Stimulated activated CD4-positive, alpha-beta T cell treated with anti-CD3 and anti-CD28 coated beads, TNF-alpha, amount 100 ng/mL, for 4 hours (primary cell): ENCODE data around the gene DNASE1L3.

Experiments
- DNase-seq, 3 experiments: peaks; one replicate each; pipeline ENCODE4 v3.0.0-alpha.2; 2020; ENCODE audit warnings: low read depth in 3 of 3

DNASE1L3 gene

DNA sequence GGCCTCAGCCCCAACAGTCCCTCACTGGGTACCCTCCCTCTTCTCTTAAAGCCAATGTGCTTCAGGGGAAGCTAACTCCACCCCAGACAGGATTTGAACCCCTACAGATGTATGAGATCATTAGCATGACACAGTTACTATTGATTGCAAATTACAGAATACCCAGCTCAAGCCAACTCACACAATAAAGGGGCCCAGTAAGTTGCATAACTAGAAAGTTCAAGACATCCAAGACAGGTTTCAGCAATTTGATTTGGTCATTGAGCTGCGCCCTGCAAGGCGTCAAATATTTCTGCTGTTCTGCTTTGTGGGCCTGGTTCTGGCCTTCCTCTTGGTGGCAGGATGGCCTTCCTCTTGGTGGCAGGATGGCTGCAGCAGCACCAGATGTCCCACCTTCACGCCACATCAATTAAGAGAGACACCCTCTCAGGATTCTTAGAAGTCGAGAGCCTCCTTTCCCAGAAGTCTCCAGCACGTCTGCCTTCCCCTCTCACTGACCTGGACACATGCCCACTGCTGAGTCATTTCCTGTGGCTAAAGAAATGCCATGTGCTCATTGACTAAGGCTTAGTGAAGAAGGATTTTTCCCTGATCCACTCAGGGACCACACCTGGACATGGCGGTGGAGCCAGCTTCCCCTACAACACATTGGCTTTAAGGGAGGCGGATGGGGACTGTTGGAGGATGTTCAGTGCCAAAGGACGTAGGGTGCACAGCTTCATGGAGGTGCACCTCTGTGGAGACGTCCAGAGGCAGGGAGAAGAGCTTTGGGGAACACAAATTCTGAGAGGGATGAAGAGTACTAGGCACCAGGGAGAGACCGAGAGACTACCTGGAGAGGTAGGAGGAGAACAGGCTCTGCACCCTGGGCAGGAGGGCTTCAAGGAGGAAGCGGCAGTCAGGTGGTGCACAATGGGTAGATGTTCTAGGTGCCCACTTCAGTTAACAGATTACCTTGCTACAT, 49.1 kb downstream of the DNASE1L3 start:
- DNase-seq = no peak

- no peak for DNase-seq
These were observed 50.4 kb downstream of the DNASE1L3 start for GRCh38 chr3:58160399-58160798.

DNA sequence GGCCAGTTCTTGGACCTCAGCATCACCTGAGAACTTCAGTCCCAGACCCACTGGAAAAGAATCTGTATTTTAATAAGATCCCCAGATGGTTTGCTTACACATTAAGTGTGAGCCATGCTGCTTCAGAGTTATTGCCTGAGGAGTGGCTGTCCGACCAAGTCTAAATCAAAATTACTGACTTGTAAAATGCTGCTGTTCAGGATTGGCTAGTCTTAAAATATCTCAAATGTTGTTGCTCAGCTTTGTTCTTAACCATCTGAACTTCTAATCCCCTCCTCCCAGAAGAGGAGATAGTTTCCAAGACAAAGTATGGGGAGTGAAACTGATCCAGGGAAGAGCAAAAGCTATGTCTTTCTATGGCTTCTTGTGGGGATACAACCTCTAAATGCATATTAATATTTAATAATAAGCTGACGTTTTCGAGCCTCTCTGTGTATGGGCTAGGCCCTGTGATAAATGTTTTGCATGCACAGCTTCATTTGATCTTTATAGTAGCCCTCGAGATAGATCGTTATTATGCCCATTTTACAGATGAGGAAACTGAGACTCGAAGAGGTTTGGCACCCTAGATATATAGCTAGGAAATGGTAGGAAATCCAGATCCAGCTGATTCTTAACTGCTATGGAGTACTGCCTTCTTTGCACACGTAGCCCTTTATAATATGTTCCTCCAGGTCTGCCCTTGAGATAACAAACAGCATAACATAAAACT, 52.2 kb downstream of the DNASE1L3 start:
- no peak for DNase-seq

DNA sequence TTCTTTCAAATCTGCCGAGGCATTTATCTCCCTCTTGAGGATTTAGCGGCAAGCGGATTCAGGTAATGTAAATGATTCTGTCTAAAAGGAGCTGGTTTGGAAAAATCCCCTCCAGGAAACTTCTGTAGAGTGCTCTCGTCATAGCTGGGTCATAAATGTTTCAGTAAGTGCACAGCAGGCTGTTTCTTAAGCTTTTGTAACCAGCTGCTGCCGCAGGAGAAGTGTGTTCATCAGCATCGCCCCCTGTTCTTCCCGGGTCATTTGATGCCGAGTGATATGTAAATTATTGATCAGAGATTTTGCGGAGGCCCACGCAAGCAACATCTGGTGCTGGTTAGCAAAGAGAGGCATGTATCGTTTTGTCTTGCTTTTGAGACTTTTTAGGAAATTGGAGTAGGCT, 53.1 kb downstream of the DNASE1L3 start:
- DNase-seq = no peak

DNA sequence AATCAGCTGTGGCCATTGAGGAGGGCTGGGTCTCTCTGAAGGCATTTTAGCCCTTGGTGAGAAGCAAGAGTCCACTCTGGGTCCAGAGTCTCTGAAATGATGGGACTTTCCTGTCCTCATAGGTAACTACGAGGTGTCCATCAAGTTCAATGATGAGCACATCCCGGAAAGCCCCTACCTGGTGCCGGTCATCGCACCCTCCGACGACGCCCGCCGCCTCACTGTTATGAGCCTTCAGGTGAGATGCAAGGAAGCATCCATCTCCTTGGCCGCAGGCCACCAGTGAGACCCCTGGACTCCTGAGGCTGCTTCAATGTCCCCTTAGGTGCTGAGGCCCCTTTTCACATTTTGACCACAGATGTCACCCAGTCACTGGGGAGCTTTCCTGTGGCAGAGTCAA, 54.9 kb downstream of the DNASE1L3 start:
- DNase-seq = no peak

DNA sequence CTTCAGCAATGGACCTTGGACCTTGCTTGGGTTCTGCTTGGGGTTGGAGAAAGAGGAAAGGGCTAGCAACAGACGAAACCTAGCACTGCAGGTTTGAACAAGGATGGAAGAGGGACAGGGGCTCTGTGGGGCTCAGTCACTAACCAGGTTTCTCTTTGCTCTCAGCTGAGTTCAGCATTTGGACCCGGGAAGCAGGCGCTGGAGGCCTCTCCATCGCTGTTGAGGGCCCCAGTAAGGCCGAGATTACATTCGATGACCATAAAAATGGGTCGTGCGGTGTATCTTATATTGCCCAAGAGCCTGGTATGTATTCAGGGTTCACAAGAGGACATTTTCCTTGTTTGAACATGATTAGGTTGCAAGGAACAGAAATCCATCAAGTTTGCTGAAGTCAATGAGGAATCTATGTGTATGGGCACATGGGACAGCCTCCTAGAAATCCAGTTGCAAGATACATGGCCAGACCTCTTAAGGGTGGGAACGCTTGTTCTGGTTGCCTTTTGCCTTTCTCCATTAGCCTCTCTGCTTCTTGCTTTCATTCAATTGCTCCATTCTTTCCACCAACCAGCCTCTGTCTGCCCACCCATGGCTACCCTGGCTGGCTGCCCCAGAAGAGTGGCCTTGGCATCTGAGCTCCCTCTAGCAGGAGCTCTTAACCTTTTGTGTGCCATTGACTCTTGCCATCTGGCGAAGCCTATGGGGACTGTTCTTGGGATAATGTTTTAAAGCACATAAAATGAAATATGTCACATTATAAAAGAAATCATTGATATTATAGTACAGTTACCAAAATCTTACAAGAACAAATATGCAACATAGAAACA, 55.9 kb downstream of the DNASE1L3 start:
- DNase-seq = no peak

GRCh38 chr3:58153371-58153770, 57.4 kb downstream of the DNASE1L3 start:
- no peak for DNase-seq

- no peak for DNase-seq
These were observed 58.4 kb downstream of the DNASE1L3 start for GRCh38 chr3:58152225-58153015.

DNA sequence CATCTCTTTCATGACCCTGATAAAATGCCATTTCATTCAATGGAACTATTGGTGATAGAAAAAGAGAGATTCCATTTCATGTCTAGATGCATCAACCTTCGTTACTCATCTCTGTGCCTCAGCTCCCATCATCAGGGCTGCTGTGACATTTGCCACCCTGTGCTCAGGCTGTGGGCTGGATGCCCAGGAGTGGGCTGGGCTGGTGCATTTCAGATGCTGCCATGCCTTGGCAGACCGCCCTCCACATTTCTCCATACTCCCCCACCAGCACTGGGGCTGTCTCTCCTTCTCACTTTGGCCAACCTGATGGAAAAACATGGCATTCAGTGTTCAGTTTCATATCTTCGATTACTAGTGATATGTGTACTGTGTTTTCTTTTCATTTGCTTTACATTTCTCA, 59.1 kb downstream of the DNASE1L3 start:
- no peak for DNase-seq

DNA sequence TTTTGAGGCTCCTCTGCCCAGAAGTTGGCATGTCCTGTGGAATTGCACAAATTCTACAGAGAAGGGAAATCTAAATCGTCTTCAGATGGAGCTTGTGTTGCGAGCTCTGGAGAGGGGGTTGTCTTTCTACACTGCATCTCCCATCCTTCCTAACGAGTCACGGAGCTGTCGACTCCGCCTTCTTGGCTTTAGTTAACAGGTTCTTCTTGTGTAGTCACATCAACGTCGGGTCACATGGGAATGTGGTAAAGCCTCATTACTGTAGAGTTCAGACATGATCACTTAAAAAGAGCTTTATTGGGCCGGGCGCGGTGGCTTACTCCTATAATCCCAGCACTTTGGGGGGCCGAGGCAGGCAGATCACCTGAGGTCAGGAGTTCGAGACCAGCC, 60.0 kb downstream of the DNASE1L3 start:
- DNase-seq = no peak

DNA sequence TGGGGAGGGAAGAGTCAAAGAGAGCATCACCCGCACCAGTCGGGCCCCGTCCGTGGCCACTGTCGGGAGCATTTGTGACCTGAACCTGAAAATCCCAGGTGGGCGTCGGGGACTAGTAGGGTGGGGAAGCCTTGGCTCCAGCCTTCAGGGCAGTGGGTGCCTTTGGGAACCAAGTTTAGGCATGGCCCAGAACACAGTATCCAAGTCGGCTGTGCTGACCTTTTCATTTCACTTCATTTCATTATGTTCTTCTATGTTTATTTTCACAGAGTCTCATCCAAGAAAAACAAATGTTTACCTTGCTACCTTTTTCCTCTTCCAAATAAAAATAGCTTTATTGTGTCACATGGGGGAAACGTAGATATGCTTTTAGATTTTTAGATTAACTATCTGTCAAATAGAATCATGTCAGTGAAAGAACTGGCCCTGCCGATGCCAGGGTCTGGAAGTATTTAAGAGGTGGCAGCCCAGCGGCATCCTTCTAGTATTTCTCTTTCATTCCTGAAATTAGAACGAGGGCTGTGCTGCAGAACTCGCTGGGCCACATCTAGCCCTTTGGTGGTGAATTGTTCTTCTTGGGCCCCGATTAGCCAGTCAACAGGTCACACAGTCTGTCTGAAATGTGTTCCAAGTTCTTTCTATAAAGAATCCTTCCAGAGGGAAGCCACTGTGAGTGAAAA, 60.5 kb downstream of the DNASE1L3 start:
- DNase-seq = no peak

DNA sequence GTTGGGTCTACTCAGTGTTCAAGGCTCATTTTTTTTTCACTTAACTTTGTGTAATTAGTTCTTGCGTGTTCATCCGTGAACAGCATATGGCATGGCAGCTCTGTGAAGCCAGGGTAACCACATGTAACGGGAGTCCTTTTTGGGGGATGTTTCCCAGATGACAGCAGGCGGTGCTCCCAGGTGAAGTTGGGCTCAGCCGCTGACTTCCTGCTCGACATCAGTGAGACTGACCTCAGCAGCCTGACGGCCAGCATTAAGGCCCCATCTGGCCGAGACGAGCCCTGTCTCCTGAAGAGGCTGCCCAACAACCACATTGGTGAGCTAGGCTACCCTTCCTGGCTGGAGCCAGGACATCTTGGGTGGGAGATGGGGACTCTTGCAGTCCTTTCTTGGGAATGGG, 62.7 kb downstream of the DNASE1L3 start:
- DNase-seq = no peak

DNA sequence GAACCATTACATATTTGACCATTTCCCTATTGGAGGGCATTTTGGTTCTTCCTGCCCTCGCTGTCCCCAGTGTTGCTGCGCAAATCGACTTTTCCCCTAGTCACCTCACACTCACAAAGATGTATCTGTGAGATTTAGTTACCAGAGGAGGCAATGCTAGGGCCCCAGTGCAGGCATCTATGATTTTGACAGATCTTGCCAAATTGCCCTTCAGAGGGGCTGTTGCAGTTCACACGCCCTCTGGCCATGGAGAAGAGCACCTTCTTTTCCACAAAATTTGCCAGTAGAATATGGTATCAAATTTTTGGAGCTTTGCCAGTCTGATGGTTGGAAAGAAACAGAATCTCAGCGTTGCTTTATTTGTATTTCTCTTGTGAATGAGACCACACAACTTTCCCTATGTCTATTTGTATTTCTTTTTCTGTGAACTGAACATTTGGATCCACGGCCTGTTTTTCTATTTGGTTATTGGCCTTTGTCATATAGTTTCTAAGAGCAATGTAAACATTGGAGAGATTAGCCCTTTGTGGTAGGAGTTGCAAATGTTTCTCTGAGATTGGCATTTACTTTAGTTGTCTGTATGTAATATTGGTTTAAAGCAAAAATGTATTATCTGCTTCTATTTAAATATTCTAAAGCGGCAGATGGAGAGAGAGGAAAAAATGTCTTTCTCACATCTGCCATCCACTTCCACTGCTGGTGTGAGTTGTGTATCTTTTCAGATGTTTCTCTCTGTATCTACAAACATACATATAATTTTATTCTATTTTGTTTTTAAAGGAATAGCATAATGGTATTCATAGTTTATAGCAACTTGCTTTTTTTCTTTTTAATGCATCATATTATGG, 66.1 kb downstream of the DNASE1L3 start:
- no peak for DNase-seq

GRCh38 chr3:58143417-58144055, 67.2 kb downstream of the DNASE1L3 start:
- no peak for DNase-seq
